GM12801 (cell line): Measurements from ENCODE around the gene HDLBP.

Source experiments
- CTCF ChIP-seq: IDR thresholded peaks from one replicate; pipeline ENCODE4 v1.5.1; 2011; ENCODE audit warnings: control low read depth; ENCODE audit not compliant: insufficient read length; ENCODE audit errors: extremely low read depth

HDLBP gene

GRCh38 chr2:241240320-241241004, 75.0 kb downstream of the HDLBP start:
- TF ChIP-seq CTCF: no peak

- TF ChIP-seq CTCF: no peak
These were observed 75.8 kb downstream of the HDLBP start for GRCh38 chr2:241239552-241240202.

GRCh38 chr2:241238693-241239198, 76.7 kb downstream of the HDLBP start:
- TF ChIP-seq CTCF: no peak

- TF ChIP-seq CTCF: no peak
These were observed 77.5 kb downstream of the HDLBP start for GRCh38 chr2:241237949-241238371.

GRCh38 chr2:241237047-241237446, 78.4 kb downstream of the HDLBP start:
- TF ChIP-seq CTCF: no peak

GRCh38 chr2:241235859-241236593, 79.4 kb downstream of the HDLBP start:
- TF ChIP-seq CTCF: no peak
